ENCODE measurements around the gene ZFP36. TPM values are rescaled to one million over a fixed set of nuclear protein-coding genes. Genes with fewer than 3 reads are reported as not detected.
A peak's percentile ranks its signal among the peaks of the same experiment; 100 is the strongest.

Gene ZFP36
- total RNA-seq, 2 donors from 2014 or later, result 107 to 202 TPM

GRCh38 chr19:39413911-39414608, 7.4 kb downstream of the ZFP36 start:
- no peak for TF ChIP-seq CTCF (IDR thresholded peaks at IDR 0.05)
- peak overlapping the region; percentile 86 to 91 for H3K4me3 ChIP-seq
- no peak for DNase-seq (ENCODE audit: low spot score)
- H3K27ac ChIP-seq, result peak overlapping the region; percentile 99 to 100
- H3K9me3 ChIP-seq, result no peaks in the 10 kb centered on the region
- H3K4me1 ChIP-seq, result peaks cover 0 to 42% of the 10 kb centered on the region in 2 donors
- H3K27me3 ChIP-seq, result no peaks in the 10 kb centered on the region
- peaks cover 28% of the 10 kb centered on the region for H3K36me3 ChIP-seq

- Histone ChIP-seq H3K27me3 (no peaks in the 10 kb centered on the region), H3K4me1 (peaks cover 0 to 37% of the 10 kb centered on the region in 2 donors), H3K9me3 (no peaks in the 10 kb centered on the region), H3K4me3 (peak overlapping the region; percentile 86 to 91), H3K36me3 (peaks cover 29% of the 10 kb centered on the region), H3K27ac (peak overlapping the region; percentile 2 to 100)
- no peak for DNase-seq (ENCODE audit: low spot score)
- TF ChIP-seq CTCF (IDR thresholded peaks at IDR 0.05), result no peak
Observed at GRCh38 chr19:39415111-39416046, 8.7 kb downstream of the ZFP36 start.

GRCh38 chr19:39416152-39417120, 9.8 kb downstream of the ZFP36 start:
- no peak for TF ChIP-seq CTCF (IDR thresholded peaks at IDR 0.05)
- Histone ChIP-seq H3K4me1 (peaks cover 0 to 26% of the 10 kb centered on the region in 2 donors), H3K4me3 (no peak overlapping the region), H3K9me3 (no peaks in the 10 kb centered on the region), H3K36me3 (peaks cover 32% of the 10 kb centered on the region), H3K27me3 (no peaks in the 10 kb centered on the region), H3K27ac (no peak overlapping the region)
- no peak for DNase-seq (ENCODE audit: low spot score)

- no peak overlapping the region for H3K27ac ChIP-seq
- peaks cover 44% of the 10 kb centered on the region for H3K36me3 ChIP-seq
- H3K27me3 ChIP-seq, result no peaks in the 10 kb centered on the region
Observed at GRCh38 chr19:39417463-39418181, 11.0 kb downstream of the ZFP36 start.

More at GRCh38 chr19:39417463-39418181, 11.0 kb downstream of the ZFP36 start:
- no peaks in the 10 kb centered on the region for H3K9me3 ChIP-seq
- no peak for DNase-seq (ENCODE audit: low spot score)
- H3K4me3 ChIP-seq, result no peak overlapping the region
- peaks cover 0 to 22% of the 10 kb centered on the region in 2 donors for H3K4me1 ChIP-seq
- TF ChIP-seq CTCF (IDR thresholded peaks at IDR 0.05), result no peak

Measured in right atrium auricular region (tissue), 2 donors.